Endothelial cell of umbilical vein (primary cell): ENCODE data around the gene BRAP.

ENCODE experiments used
- EZH2 ChIP-seq: IDR thresholded peaks from 2 replicates; pipeline ENCODE4 v1.6.1; 2012; ENCODE audit warnings: borderline replicate concordance, low read depth, mild to moderate bottlenecking, moderate library complexity, low read length, inconsistent platforms; ENCODE audit not compliant: severe bottlenecking
- FOS ChIP-seq: IDR thresholded peaks from 2 replicates; pipeline ENCODE4 v1.6.1; 2011; ENCODE audit warnings: mild to moderate bottlenecking, low read length, moderate library complexity, borderline replicate concordance; ENCODE audit not compliant: insufficient read depth
- GATA2 ChIP-seq: IDR thresholded peaks from 2 replicates; pipeline ENCODE4 v1.7.0; 2011; ENCODE audit warnings: low read depth, mild to moderate bottlenecking, moderate library complexity, mixed read lengths, low read length; ENCODE audit not compliant: insufficient read length, insufficient read depth
- MYC ChIP-seq: IDR thresholded peaks from one replicate; pipeline ENCODE4 v1.6.1; 2011; ENCODE audit warnings: mild to moderate bottlenecking, low read depth, low read length
- POLR2A ChIP-seq: IDR thresholded peaks from 2 replicates; pipeline ENCODE4 v1.6.1; 2012; ENCODE audit warnings: low read depth, mild to moderate bottlenecking, control low read depth, low read length
- POLR2AphosphoS5 ChIP-seq: IDR thresholded peaks from 2 replicates; pipeline ENCODE4 v1.6.1; 2012; ENCODE audit warnings: low read depth, mild to moderate bottlenecking, control low read depth, low read length, moderate library complexity; ENCODE audit not compliant: insufficient read depth
- TF ChIP-seq, protein P1 (sequence below), 2 donors: IDR thresholded peaks; 1 replicate in 1 of 2; 2 replicates in 1 of 2; pipeline ENCODE4 v1.5.1; 2011; ENCODE audit warnings: low read length in 2 of 2, mild to moderate bottlenecking in 2 of 2, moderate library complexity in 2 of 2, control low read depth in 1 of 2, inconsistent platforms in 1 of 2, low read depth in 1 of 2; ENCODE audit not compliant: insufficient read depth in 1 of 2; ENCODE audit errors: extremely low read depth in 1 of 2

DNA sequence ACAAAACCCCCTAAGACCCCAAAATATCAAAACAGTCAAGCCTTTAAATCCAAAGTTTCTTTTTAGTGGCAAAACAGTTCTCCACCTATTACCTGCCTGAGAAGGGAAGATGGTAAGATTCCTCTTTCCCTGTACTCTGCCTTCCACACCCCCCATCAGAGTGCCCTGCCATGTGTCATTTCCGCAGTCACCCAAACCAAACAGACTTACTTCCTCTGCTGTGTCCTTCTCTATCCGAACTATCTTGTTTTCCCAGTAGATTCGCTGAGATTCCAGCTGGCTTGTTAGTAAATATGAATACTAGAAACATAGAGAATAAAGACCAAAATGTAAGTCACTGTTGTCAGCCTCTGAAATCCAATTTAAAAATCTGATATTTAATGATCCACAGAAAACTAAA, 30.4 kb downstream of the BRAP start:
- TF ChIP-seq EZH2 (no peak), POLR2A (no peak), POLR2AphosphoS5 (no peak), FOS (no peak), GATA2 (no peak), MYC (no peak)
- TF ChIP-seq, protein P1, sequence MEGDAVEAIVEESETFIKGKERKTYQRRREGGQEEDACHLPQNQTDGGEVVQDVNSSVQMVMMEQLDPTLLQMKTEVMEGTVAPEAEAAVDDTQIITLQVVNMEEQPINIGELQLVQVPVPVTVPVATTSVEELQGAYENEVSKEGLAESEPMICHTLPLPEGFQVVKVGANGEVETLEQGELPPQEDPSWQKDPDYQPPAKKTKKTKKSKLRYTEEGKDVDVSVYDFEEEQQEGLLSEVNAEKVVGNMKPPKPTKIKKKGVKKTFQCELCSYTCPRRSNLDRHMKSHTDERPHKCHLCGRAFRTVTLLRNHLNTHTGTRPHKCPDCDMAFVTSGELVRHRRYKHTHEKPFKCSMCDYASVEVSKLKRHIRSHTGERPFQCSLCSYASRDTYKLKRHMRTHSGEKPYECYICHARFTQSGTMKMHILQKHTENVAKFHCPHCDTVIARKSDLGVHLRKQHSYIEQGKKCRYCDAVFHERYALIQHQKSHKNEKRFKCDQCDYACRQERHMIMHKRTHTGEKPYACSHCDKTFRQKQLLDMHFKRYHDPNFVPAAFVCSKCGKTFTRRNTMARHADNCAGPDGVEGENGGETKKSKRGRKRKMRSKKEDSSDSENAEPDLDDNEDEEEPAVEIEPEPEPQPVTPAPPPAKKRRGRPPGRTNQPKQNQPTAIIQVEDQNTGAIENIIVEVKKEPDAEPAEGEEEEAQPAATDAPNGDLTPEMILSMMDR (IDR thresholded peaks at IDR 0.05; ENCODE audit: extremely low read depth in 1 of 2, insufficient read depth in 1 of 2, low read depth in 1 of 2, low read length in 2 of 2) = no peak
